ENCODE measurements around the gene TMPRSS12. TPM values are rescaled to one million over a fixed set of nuclear protein-coding genes. Genes with fewer than 3 reads are reported as not detected.
"Not testable (repeated sequence)": the region's sequence is repeated elsewhere in the genome, so short reads cannot be mapped to it uniquely, and the experiment has no call there.

Gene TMPRSS12
- total RNA-seq, 1 donor from 2014 or later = not detected

GRCh38 chr12:50927766-50928224, 85.1 kb downstream of the TMPRSS12 start:
- H3K4me3 ChIP-seq (ENCODE audit: low read depth, low read length) = peak overlapping the region; percentile 71
- DNase-seq (ENCODE audit: low read depth) = no peak
- no peak for TF ChIP-seq CTCF (conservative IDR thresholded peaks at IDR 0.05; ENCODE audit: low read depth, low read length)

- DNase-seq (ENCODE audit: low read depth) = no peak
- TF ChIP-seq CTCF (conservative IDR thresholded peaks at IDR 0.05; ENCODE audit: low read depth, low read length) = no peak
- H3K4me3 ChIP-seq (ENCODE audit: low read depth, low read length) = peak overlapping the region; percentile 71
Measured at GRCh38 chr12:50928392-50928791, 85.7 kb downstream of the TMPRSS12 start.

- H3K4me3 ChIP-seq (ENCODE audit: low read depth, low read length) = no peak overlapping the region
- no peak for DNase-seq (ENCODE audit: low read depth)
- no peak for TF ChIP-seq CTCF (conservative IDR thresholded peaks at IDR 0.05; ENCODE audit: low read depth, low read length)
Measured at GRCh38 chr12:50929831-50930230, 87.1 kb downstream of the TMPRSS12 start.

- H3K4me3 ChIP-seq (ENCODE audit: low read depth, low read length) = not testable (repeated sequence)
- DNase-seq (ENCODE audit: low read depth) = peak; percentile 71
Measured at GRCh38 chr12:50930477-50930876, 87.8 kb downstream of the TMPRSS12 start.

- no peak overlapping the region for H3K4me3 ChIP-seq (ENCODE audit: low read depth, low read length)
- TF ChIP-seq CTCF (conservative IDR thresholded peaks at IDR 0.05; ENCODE audit: low read depth, low read length) = no peak
- no peak for DNase-seq (ENCODE audit: low read depth)
Measured at GRCh38 chr12:50932787-50933280, 90.1 kb downstream of the TMPRSS12 start.

GRCh38 chr12:50933459-50934124, 90.9 kb downstream of the TMPRSS12 start:
- DNase-seq (ENCODE audit: low read depth) = no peak
- H3K4me3 ChIP-seq (ENCODE audit: low read depth, low read length) = no peak overlapping the region
- TF ChIP-seq CTCF (conservative IDR thresholded peaks at IDR 0.05; ENCODE audit: low read depth, low read length) = no peak

GRCh38 chr12:50934371-50934851, 91.7 kb downstream of the TMPRSS12 start:
- no peak for TF ChIP-seq CTCF (conservative IDR thresholded peaks at IDR 0.05; ENCODE audit: low read depth, low read length)
- H3K4me3 ChIP-seq (ENCODE audit: low read depth, low read length) = no peak overlapping the region
- DNase-seq (ENCODE audit: low read depth) = no peak
